T-helper 1 cell treated with Interleukin-12 subunit alpha and Interleukin-12 subunit beta and Interleukin-4 antibody, amounts not matched to agents 30 ng/mL and 1 ng/mL, for 36 hours (primary cell): ENCODE data around the gene WFDC13. TPM values are rescaled to one million over a fixed set of nuclear protein-coding genes. Genes with fewer than 3 reads are reported as not detected.
"Not testable (repeated sequence)": the region's sequence is repeated elsewhere in the genome, so short reads cannot be mapped to it uniquely, and the experiment has no call there.

ENCODE experiments used
- intact Hi-C: fragments of 100-400 bp; cut with micrococcal nuclease; formaldehyde crosslinking; loops from one replicate; pipeline ENCODE4 v1.15.1; 2024
- total RNA-seq: library from RNA; stranded (reverse); gene quantifications from 2 replicates; pipeline ENCODE4 v1.2.3, GENCODE V29; 2022

Gene WFDC13, protein sequence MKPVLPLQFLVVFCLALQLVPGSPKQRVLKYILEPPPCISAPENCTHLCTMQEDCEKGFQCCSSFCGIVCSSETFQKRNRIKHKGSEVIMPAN
- not detected in 2 replicates for total RNA-seq

DNA sequence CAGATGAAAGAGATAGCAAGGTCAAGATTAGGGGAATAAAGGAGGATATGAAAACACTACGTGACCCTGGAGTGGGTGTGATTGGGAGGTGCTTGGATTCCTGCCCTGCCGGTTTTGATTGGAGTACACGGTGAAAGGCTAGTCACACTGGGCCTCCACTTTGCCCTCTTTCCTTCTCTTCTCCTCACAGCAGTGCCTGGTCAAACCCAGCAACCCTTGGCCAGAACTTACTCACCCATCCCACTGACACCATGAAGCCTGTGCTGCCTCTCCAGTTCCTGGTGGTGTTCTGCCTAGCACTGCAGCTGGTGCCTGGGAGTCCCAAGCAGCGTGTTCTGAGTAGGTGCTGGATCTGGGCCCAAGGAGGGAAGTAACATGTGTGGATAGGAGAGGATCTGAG lies at the start of gene WFDC13:
Gene WFDC13 (plus strand): TSS at position 166 of the 400 bp plus-strand sequence. CDS start 86 bp downstream, at position 252.
- intact Hi-C loops, result no loop called here

DNA sequence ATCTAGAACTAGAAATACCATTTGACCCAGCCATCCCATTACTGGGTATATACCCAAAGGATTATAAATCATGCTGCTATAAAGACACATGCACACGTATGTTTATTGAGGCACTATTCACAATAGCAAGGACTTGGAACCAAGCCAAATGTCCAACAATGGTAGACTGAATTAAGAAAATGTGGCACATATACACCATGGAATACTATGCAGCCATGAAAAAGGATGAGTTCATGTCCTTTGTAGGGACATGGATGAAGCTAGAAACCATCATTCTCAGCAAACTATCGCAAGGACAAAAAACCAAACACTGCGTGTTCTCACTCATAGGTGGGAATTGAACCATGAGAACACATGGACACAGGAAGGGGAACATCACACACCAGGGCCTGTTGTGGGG lies 44.8 kb upstream of the WFDC13 start:
- intact Hi-C loops, result not testable (repeated sequence)

DNA sequence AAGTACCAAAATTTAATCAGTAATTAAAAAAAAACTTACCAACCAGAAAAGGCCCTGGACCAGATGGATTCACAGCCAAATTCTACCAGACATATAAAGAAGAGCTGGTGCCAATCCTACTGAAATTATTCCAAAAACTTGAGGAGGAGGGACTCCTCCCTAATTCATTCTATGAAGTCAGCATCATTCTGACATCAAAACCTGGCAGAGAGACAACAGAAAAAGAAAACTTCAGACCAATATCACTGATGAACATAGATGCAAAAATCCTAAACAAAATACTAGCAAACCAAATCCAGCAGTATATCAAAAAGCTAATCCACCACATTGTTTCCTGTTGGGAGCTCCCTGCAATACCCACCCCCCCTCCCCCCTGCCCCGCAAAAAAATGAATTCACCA lies 31.7 kb upstream of the WFDC13 start, which contains the start of gene WFDC11:
Gene WFDC11 (minus strand): TSS at position 101 of the 400 bp plus-strand sequence. CDS start 19,639 bp downstream, outside the sequence.
- intact Hi-C loops, result no loop called here

DNA sequence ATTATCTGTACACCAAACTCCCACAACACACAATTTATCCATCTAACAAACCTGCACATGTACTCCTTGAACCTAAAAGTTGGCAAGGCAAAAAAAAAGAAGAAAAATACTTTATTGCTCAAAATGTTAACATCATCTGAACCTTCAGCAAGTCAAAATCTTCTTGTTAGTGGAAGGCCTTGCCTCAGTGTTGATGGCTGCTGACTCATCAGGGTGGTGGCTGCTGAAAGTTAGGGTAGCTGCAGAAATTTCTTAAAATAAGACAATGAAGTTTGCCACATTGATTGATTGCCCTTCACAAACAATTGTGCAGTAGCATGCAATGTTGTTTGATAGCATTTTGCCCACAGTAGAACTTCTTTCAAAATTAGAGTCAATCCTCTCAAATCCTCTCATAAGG lies 29.1 kb upstream of the WFDC13 start:
- intact Hi-C loops, result no loop called here

DNA sequence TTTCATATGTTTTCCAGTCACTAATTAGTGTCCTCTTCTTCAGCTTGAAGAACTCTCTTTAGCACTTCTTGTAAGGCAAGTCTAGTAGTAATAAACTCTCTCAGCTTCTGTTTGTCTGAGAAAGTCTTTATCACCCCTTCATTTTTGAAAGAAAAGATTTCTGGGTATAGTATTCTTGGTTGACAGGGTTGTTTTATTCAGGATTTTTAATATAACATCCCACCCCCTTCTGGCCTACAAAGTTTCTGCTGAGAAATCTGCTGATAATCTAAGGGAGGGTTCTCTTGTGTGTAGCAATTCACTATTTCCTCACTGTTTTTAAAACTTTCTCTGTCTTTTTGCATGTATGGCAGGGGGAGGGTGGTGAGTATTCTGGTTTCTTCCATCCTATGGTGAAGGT lies 22.2 kb upstream of the WFDC13 start:
- intact Hi-C loops, result no loop called here

DNA sequence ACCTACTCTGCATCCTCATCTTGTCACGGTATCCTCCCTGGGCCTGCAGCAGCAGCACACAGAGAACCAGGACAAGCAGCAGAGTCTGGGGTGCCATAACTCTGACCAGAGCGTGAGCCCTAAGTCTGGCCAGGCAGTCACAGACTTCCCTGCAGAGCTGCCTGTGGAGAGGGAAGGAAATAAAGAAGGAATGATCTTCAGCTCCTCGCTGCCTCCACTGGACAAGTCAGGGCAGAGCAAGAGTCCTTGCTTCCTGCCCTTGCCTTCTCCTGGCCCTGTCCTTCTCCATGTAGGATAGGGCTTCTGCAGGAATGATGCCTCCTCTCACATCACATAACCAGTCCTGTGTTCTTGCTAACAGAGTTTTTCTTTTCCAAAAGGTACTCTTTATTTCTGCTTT lies 15.9 kb upstream of the WFDC13 start:
- intact Hi-C loops, result no loop called here

DNA sequence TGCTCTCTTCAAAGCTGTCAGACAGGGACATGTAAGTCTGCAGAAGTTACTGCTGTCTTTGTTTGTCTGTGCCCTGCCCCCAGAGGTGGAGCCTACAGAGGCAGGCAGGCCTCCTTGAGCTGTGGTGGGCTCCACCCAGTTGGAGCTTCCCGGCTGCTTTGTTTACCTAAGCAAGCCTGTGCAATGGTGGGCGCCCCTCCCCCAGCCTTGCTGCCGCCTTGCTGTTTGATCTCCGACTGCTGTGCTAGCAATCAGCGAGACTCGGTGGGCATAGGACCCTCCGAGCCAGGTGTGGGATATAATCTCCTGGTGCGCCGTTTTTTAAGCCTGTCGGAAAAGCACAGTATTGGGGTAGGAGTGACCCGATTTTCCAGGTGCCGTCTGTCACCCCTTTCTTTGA lies 8.5 kb upstream of the WFDC13 start:
- intact Hi-C loops, result not testable (repeated sequence)

DNA sequence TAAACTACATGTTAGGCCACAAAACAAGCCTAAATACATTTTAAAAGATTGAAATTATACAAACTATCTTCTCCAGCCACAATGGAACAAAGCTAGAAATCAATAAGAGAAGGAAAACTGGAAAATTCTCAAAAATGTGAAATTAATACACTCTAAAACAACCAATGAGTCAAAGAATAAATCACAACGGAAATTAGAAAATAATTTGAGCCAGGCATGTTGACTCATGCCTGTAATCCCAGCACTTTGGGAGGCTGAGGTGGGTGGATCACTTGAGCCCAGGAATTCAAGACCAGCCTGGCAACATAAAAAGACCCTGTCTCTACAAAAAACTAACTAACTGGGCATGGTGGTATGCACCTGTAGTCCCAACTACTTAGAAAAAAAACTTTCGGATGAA lies 6.3 kb upstream of the WFDC13 start:
- intact Hi-C loops, result no loop called here

DNA sequence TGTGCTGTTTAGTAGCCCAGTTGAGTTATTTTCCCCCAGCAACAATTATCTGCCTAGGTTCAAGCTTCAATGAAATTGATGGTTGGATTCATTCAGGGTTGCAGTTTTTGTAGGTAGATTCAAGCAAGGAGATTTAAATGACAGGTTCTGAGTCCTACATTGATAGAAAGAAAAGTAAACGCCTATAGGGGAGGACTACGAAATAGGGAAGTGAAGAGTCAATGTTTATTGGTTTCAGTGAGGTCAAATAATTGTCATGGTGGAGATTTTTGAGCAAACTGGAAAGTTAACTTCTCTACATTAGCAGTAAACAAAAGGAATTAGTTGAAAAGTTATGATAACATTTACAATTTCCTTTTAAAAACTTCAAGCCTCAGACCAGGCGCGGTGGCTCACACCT lies 734 bp upstream of the WFDC13 start:
- intact Hi-C loops, result no loop called here

DNA sequence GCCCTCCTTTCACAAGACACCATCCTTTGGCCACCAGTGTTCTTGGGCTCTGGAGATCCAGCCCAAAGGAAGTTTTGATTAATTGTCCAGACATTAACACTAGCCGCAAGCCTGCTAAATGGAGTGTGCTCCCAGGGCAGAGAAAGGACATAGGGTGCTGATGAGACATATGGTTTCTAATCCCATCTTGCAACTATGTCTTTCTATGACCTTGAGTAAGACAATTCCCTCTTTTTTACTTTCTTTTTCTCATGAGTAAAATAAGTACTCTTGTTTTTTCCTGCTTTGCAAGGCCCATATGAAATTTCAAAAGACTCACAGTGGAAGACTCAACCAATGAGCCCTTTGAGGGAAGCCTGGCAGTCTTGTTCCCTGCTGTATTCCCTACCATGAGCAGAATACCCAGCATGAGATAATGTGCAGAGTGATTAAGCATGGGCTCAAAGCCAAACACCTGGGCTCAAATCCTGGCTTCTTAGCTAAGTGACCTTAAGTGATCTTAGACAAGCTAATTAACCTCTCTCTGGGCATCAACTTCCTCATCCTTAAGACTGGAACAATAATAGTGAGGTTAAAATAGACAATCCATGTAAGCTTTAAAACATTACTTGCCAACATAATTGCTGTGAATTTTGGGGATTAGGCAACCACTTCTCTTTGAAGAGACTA lies 3.3 kb downstream of the WFDC13 start, which contains the start of gene WFDC10B:
Gene WFDC10B (minus strand): TSS at position 51 of the 669 bp plus-strand sequence. CDS start 19,027 bp downstream, outside the sequence.
- intact Hi-C loops, result no loop called here

DNA sequence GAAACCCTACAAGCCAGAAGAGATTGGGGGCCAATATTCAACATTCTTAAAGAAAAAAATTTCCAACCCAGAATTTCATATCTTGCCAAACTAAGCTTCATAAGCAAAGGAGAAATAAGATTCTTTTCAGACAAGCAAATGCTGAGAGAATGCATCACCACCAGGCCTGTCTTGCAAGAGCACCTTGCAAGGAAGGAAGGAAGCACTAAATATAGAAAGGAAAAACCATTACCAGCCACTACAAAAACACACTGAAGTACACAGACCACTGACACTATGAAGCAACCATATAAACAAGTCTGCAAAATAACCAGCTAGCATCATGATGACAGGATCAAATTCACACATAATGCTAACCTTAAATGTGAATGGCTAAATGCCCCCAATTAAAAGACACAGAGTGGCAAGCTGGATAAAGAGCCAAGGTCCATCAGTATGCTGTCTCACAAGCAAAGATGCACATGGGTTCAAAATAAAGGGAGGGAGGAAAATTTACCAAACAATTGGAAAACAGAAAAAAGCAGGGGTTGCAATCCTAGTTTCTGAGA lies 14.4 kb downstream of the WFDC13 start:
- intact Hi-C loops, result not testable (repeated sequence)

DNA sequence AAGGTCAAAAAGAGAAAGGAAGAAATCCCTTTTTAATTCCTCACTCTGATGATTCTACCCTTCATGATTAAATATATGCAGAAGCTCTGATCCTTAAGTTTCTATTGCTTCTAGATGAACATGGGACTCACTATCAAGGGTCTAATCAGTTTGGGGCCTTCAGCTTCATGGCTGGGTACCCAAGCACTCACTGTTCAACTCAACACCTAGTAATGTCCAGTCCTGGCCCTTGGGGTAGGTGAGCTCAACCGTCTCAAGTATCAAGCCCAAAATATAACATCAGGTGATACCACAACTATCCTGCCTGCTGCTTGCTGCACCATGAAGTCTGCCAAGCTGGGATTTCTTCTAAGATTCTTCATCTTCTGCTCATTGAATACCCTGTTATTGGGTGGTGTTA lies 20.2 kb downstream of the WFDC13 start, which contains the start of gene SPINT4:
Gene SPINT4 (plus strand): TSS at position 301 of the 400 bp plus-strand sequence. CDS start 21 bp downstream, at position 322.
- intact Hi-C loops, result no loop called here

DNA sequence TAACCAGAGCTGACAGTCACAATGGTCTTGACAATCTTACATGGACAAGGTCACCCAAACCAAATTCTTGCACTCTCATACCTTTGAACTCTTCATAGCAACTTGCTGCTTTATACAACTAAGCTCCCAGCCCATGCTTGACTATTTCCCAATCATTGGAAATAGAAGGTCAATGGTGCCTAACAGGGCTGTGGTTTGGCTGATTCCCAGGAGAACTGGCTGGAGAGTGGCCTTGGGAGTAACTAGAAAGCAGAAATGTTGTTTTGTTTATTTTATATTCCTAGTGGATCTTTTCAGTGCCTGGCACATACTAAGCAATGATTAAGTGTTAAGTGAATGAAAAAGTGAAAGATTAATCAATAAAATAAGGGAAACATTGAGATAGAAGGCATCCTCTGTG lies 23.3 kb downstream of the WFDC13 start:
- intact Hi-C loops, result no loop called here

DNA sequence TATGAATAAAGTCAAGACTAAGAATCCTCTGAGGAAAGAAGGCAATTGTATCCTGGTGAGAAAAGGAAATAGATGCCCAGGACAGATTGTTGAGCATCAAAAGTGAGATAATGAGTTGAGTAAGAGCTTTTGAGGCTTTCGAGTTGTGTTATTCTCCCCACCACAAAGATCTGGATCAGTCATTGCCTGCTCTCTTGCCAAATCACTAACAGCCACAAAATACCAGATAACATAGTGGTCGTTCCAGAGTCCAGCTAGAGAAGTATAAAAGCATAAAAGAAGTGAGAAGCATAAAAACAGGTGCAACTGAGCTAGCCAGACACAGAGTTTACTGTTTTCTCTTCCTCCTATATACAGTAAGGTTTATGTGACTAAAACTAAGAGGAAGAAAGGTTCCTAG lies 25.2 kb downstream of the WFDC13 start:
- intact Hi-C loops, result no loop called here

DNA sequence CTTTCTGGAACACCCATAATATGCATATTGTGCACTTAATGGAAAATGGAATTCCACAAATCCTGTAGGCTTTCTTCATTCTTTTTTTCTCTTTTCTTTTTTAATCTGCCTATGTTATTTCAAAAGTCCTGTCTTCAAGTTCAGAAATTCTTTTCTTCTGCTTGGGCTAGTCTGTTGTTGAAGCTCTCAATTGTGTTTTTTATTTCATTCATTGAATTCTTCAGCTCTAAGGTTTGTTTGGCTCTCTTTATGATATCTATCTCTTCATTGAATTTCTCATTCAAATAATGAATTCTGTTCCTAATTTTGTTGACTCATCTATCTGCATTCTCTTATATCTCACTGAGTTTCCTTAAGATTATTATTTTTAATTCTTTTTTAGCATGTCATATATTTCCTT lies 30.4 kb downstream of the WFDC13 start:
- intact Hi-C loops, result no loop called here

DNA sequence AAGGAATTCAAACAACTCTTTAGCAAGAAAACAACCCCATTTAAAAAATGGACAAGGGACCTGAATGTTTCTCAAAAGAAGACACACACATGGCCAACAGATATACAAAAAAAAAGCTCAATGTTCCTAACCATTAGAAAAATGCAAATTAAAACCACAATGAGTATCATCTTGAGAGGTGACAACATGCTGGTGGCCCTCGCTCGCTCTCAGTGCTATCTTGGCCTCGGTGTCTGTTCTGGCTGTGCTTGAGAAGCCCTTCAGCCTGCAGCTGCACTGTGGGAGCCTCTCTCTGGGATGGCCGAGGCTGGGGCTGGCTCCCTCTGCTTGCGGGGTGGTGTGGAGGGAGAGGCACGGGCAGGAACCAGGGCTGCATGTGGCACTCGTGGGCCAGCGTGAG lies 33.7 kb downstream of the WFDC13 start:
- intact Hi-C loops, result no loop called here

DNA sequence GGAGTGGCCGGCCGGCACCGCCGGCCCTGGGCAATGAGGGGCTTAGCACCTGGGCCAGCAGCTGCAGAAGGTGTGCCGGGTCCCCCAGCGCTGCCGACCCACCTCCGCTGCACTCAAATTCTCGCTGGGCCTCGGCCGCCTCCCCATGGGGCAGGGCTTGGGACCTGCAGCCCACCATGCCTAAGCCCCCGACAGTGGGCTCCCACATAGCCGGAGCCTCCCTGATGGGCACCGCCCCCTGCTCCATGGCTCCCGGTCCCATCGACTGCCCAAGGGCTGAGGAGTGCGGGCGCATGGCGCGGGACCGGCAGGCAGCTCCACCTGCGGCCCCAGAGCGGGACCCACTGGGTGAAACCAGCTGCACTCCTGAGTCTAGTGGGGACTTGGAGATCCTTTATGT lies 34.1 kb downstream of the WFDC13 start:
- intact Hi-C loops, result no loop called here

DNA sequence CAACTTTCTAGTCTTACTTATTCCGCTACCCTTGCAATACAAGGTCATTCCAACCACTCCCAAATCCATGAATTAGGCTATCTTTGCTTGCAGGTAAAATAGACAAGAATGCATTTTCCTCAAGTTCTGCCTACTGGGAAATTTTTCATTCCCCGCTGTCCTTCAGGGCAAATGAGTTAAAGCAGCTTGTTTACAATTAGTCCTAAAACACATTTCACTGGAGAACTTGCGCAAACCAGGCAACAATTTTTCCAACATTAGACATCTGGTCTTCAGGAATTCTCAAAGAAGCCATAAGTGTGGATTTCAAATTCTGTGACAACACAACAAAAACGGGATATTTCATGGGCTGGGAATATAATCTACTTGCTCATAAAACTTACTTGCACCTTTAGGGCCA lies 40.8 kb downstream of the WFDC13 start:
- intact Hi-C loops, result no loop called here

DNA sequence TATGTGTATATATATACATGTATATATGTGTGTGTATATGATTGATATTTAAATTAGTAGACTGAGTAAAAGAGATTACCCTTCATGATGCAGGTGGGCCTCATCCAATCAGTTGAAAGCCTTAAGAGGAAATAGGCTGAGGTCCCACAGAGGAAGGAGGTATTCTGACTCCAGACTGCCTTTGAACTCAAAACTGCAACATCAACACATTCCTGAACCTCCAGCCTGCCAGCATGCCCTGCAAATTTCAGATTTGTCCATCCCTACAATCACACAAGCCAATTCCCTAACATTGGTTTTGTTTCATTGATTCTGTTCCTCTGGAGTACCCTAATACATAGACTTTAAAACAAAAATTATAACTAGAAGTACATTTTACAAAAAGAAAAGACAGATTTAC lies 43.2 kb downstream of the WFDC13 start:
- intact Hi-C loops, result no loop called here

DNA sequence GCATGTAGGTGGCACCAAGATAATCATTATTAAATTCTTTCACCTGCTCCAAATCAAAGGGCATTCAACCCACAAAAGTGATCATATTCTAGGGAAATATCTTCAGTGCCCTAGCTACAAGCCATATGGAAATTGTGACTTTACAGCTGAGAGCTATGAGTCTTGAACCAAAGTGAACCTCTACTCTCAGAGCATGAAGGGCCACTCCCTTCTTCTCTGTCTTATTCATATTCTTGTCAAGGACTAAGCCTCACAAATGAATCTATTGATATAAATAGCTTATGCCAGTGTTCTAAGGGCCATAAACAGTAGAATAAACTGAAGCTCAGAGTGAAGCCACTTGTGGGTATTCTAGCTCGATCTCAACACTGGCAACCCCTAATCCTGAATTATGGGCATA lies 49.9 kb downstream of the WFDC13 start:
- intact Hi-C loops, result no loop called here

DNA sequence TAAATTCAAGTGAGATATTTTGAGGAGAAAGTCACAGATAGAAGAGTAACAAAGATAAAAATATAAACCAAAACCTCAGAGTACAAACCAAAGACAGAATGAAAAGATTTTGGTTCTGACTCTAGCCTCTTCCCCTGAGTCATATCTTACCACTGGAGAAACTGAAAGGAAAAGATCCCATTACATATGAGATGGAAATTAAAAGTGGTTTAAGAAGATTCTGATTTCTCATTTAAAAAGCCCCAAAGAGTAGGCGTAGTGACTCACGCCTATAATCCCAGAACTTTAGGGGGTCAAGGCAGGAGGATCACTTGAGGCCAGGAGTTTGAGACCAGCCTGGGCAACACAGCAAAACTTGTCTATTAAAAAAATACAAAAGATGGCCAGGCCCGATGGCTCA lies 50.9 kb downstream of the WFDC13 start:
- intact Hi-C loops, result no loop called here

DNA sequence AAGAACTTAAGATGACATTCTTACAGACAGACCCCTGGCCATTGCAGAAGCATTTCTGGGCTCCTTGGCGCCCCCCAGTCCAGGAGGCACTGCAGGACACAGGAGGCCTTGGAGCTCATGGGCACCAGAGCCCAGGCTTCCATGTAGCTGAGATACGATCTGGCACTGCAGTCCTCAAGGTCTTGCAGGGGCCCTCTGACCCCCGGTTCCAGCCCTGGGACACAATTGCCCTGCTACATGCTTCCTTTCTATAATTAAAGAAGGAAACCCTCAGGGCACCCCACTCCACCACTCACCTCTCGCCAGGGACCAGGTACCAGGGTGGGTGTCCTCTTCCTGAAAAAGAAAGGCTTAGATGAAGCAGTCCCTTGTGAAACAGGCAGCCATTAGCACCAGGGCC lies 56.3 kb downstream of the WFDC13 start:
- intact Hi-C loops, result no loop called here
